RWPE2 (cell line): ENCODE data around the gene CTNNA2.

Experiments
- ATAC-seq: fragments of 200-7000 bp; cut with Tn5 transposase; 3 replicates; pipeline ENCODE4 v1.9.1; 2021; ENCODE audit warnings: low read depth
- DNase-seq: peaks from one replicate; pipeline ENCODE4 v3.0.0-alpha.2; 2020; ENCODE audit warnings: low spot score
- H3K27ac ChIP-seq: fragments of 450-650 bp; 2 replicates; pipeline ENCODE4 v1.5.1; 2017; ENCODE audit warnings: mild to moderate bottlenecking; ENCODE audit not compliant: poor library complexity, severe bottlenecking
- H3K27me3 ChIP-seq: fragments of 250-450 bp; sonication (Bioruptor Pico); 2 replicates; pipeline ENCODE4 v1.5.1; 2021; ENCODE audit warnings: mild to moderate bottlenecking, moderate library complexity; ENCODE audit not compliant: insufficient read depth, poor library complexity, severe bottlenecking
- H3K36me3 ChIP-seq: fragments of 250-450 bp; sonication (Bioruptor Pico); 2 replicates; pipeline ENCODE4 v1.5.1; 2020; ENCODE audit warnings: low read depth, mild to moderate bottlenecking, moderate library complexity
- H3K4me1 ChIP-seq: fragments of 250-450 bp; sonication (Bioruptor Pico); 2 replicates; pipeline ENCODE4 v1.5.1; 2021; ENCODE audit warnings: mild to moderate bottlenecking, moderate library complexity; ENCODE audit not compliant: insufficient read depth, poor library complexity, severe bottlenecking
- H3K4me3 ChIP-seq: fragments of 250-450 bp; sonication (Bioruptor Pico); 2 replicates; pipeline ENCODE4 v1.5.1; 2021; ENCODE audit warnings: mild to moderate bottlenecking, moderate library complexity; ENCODE audit not compliant: severe bottlenecking
- H3K9me3 ChIP-seq: fragments of 250-450 bp; sonication (Bioruptor Pico); 2 replicates; pipeline ENCODE4 v1.5.1; 2021; ENCODE audit warnings: mild to moderate bottlenecking, moderate library complexity; ENCODE audit not compliant: severe bottlenecking
- CTCF ChIP-seq: fragments of 450-650 bp; IDR thresholded peaks from one replicate; pipeline ENCODE4 v1.5.1; 2017; ENCODE audit warnings: mild to moderate bottlenecking, moderate library complexity; ENCODE audit not compliant: poor library complexity, severe bottlenecking

Gene CTNNA2

GRCh38 chr2:80057956-80058355 is 545.1 kb downstream of the CTNNA2 start:
- no peak for TF ChIP-seq CTCF
- Histone ChIP-seq H3K36me3 (no peaks in the 10 kb centered on the region), H3K9me3 (no peaks in the 10 kb centered on the region), H3K4me1 (peaks cover 7% of the 10 kb centered on the region), H3K4me3 (no peak overlapping the region), H3K27me3 (peaks cover 5% of the 10 kb centered on the region), H3K27ac (no peak overlapping the region)
- ATAC-seq (no peak), DNase-seq (no peak)

DNA sequence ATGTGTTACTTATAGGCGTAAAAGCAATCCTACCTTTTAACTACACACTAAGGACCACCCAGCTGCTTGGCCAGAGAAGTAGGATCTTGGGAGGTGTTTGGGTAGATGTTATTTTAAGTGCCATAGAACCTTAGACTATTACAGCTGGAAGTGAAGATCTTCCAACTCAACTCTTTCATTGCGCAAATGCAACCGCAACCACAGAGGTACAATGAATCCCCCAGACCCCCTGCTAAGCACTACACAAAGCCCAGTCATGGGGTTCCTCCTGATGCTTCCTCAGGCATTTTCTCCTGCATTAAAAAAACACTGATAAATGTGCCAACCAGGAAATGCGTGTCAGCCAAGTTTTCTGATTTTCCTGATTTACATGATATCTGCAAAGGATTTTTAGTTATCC is 545.7 kb downstream of the CTNNA2 start:
- H3K36me3 ChIP-seq: no peaks in the 10 kb centered on the region
- ATAC-seq (no peak), DNase-seq (no peak)
- H3K9me3 ChIP-seq: no peaks in the 10 kb centered on the region
- peaks cover 6% of the 10 kb centered on the region for H3K4me1 ChIP-seq
- H3K27me3 ChIP-seq: peaks cover 5% of the 10 kb centered on the region
- no peak overlapping the region for H3K27ac ChIP-seq
- no peak for TF ChIP-seq CTCF
- no peak overlapping the region for H3K4me3 ChIP-seq

- TF ChIP-seq CTCF: no peak
- no peak for ATAC-seq
- DNase-seq: no peak
These were observed 546.6 kb downstream of the CTNNA2 start for GRCh38 chr2:80059447-80059846.

DNA sequence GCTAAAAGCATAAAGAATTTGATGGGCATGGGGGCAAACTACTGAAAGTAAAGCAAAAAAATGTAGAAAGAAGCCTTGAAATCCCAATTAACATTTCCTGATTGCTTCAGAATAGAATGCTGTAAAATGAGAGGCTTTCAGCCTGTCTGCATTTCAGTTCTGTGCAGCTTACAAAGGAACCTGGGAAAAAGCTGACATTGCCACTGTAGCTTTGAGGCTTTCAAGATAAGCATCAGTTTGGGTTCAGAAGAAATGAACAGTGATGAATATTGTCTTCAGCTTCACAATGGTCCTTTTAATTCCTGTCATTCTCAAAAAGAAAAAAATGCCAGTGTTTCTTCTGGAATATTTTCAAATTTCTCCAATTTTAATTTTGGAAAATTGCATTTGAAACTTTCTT is 549.0 kb downstream of the CTNNA2 start:
- no peak for TF ChIP-seq CTCF
- Histone ChIP-seq H3K4me1 (no peaks in the 10 kb centered on the region), H3K27ac (no peak overlapping the region), H3K27me3 (peaks cover 5% of the 10 kb centered on the region), H3K9me3 (no peaks in the 10 kb centered on the region), H3K36me3 (no peaks in the 10 kb centered on the region), H3K4me3 (no peak overlapping the region)
- ATAC-seq (no peak), DNase-seq (no peak)

More at GRCh38 chr2:80059447-80059846, 546.6 kb downstream of the CTNNA2 start:
- peaks cover 5% of the 10 kb centered on the region for H3K27me3 ChIP-seq
- H3K4me1 ChIP-seq: no peaks in the 10 kb centered on the region
- H3K27ac ChIP-seq: no peak overlapping the region
- no peaks in the 10 kb centered on the region for H3K9me3 ChIP-seq
- H3K36me3 ChIP-seq: no peaks in the 10 kb centered on the region
- H3K4me3 ChIP-seq: no peak overlapping the region

DNA sequence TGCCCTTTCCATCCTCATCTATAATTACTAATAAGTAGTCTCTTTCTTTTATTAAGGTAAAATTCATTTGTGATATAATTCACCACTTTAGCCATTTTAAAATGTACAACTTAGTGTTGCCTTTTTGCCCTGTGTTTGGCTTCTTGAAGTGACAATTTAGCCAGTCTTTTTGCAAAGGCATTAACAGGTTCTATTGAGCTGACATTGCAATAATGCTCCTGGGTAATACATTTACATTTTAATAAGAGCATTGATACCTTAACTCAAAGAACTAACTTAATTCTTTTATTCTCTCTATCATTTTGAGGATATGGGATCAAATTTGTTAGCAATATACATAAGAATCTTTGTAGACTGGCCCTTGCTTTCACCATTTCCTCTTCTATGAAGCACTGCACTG is 549.4 kb downstream of the CTNNA2 start:
- TF ChIP-seq CTCF: no peak
- Histone ChIP-seq H3K9me3 (no peaks in the 10 kb centered on the region), H3K36me3 (no peaks in the 10 kb centered on the region), H3K27me3 (peaks cover 5% of the 10 kb centered on the region), H3K4me1 (no peaks in the 10 kb centered on the region), H3K27ac (no peak overlapping the region), H3K4me3 (no peak overlapping the region)
- no peak for DNase-seq
- ATAC-seq: no peak
